AG04450 (cell line): Measurements from ENCODE around the gene GOLGA1. TPM values are rescaled to one million over a fixed set of nuclear protein-coding genes. Genes with fewer than 3 reads are reported as not detected.

ENCODE experiments used
- CTCF ChIA-PET: fragments of 300-600, 350-600 bp; formaldehyde crosslinking; extraction: SDS; loops from one replicate; lab custom pipeline; 2022; ENCODE audit warnings: antibody characterized with exemption, inconsistent platforms; lab: Charles Lee
- POLR2A ChIA-PET: fragments of 350-600 bp; formaldehyde crosslinking; extraction: SDS; loops from one replicate; lab custom pipeline; 2021; ENCODE audit warnings: antibody characterized with exemption, inconsistent platforms; lab: Yijun Ruan, JAX
- DNase-seq: peaks from one replicate; pipeline ENCODE4 v3.0.0-alpha.2; 2011; ENCODE audit warnings: low read depth, low spot score
- H3K27ac ChIP-seq: one replicate; pipeline ENCODE4 v1.5.1; 2012; ENCODE audit warnings: low read depth, low read length, control low read depth
- H3K27me3 ChIP-seq: one replicate; pipeline ENCODE4 v1.6.0; 2012; ENCODE audit warnings: low read length; ENCODE audit not compliant: control insufficient read depth, insufficient read depth
- H3K4me3 ChIP-seq: 2 replicates; pipeline ENCODE4 v1.5.1; 2011; ENCODE audit warnings: mild to moderate bottlenecking, low read depth, low read length, control low read depth
- H3K9me3 ChIP-seq: 2 replicates; pipeline ENCODE4 v1.5.1; 2012; ENCODE audit warnings: low read length; ENCODE audit not compliant: control insufficient read depth, insufficient read depth
- CTCF ChIP-seq: IDR thresholded peaks from 2 replicates; pipeline ENCODE4 v1.5.1; 2011; ENCODE audit warnings: low read depth, low read length, control low read depth, inconsistent platforms
- polyA plus RNA-seq: library from polyadenylated mRNA; depleted of rRNA; stranded (reverse); fragments of >200 nt; gene quantifications from 2 replicates; pipeline ENCODE4 v1.2.3, GENCODE V29; 2011

The GOLGA1 gene
- polyA plus RNA-seq, 1 experiment, result 13.1 TPM

- Histone ChIP-seq H3K9me3 (no peaks in the 10 kb centered on the region), H3K4me3 (no peak overlapping the region), H3K27ac (no peak overlapping the region), H3K27me3 (no peaks in the 10 kb centered on the region)
- TF ChIP-seq CTCF, result no peak
- ChIA-PET CTCF (no interaction called here), POLR2A (no interaction called here)
- DNase-seq, result no peak
These were observed 29.1 kb downstream of the GOLGA1 start for GRCh38 chr9:124911766-124912165.

DNA sequence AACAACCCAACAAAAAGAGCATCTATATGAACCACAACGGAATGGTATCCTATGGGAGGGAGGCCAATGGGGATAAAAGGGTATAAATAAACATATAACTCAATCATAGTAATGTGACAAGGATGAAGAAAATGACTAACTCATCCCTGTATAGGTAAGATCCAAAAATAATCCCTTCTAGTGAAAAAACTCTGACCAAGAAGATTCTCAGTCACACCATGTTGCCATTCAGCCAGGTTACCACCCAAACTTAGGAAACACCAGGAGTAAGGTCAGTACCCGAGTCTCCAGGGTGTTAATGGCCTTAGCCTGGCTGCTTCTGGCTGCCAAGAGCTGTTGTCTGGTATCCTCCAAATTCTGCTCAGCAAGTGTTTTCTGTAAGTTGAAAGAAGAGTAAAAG is 32.8 kb downstream of the GOLGA1 start:
- Histone ChIP-seq H3K9me3 (no peaks in the 10 kb centered on the region), H3K4me3 (no peak overlapping the region), H3K27me3 (no peaks in the 10 kb centered on the region), H3K27ac (no peak overlapping the region)
- ChIA-PET POLR2A (interaction anchor here (0.6 kb wide), 1 partner anchor 9 kb away, joined by 3 read pairs; no protein-coding TSS in a partner anchor), CTCF (no interaction called here)
- TF ChIP-seq CTCF, result no peak
- no peak for DNase-seq

GRCh38 chr9:124906966-124907365 is 33.9 kb downstream of the GOLGA1 start:
- Histone ChIP-seq H3K27ac (no peak overlapping the region), H3K9me3 (no peaks in the 10 kb centered on the region), H3K27me3 (no peaks in the 10 kb centered on the region), H3K4me3 (no peak overlapping the region)
- DNase-seq, result no peak
- no peak for TF ChIP-seq CTCF
- ChIA-PET POLR2A (no interaction called here), CTCF (no interaction called here)

- Histone ChIP-seq H3K27me3 (no peaks in the 10 kb centered on the region), H3K27ac (peak overlapping the region; percentile 21), H3K4me3 (no peak overlapping the region), H3K9me3 (no peaks in the 10 kb centered on the region)
- CTCF ChIA-PET, result no interaction called here
- POLR2A ChIA-PET, result no interaction called here
- no peak for TF ChIP-seq CTCF
- DNase-seq, result no peak
These were observed 41.0 kb downstream of the GOLGA1 start for GRCh38 chr9:124899845-124900244.

DNA sequence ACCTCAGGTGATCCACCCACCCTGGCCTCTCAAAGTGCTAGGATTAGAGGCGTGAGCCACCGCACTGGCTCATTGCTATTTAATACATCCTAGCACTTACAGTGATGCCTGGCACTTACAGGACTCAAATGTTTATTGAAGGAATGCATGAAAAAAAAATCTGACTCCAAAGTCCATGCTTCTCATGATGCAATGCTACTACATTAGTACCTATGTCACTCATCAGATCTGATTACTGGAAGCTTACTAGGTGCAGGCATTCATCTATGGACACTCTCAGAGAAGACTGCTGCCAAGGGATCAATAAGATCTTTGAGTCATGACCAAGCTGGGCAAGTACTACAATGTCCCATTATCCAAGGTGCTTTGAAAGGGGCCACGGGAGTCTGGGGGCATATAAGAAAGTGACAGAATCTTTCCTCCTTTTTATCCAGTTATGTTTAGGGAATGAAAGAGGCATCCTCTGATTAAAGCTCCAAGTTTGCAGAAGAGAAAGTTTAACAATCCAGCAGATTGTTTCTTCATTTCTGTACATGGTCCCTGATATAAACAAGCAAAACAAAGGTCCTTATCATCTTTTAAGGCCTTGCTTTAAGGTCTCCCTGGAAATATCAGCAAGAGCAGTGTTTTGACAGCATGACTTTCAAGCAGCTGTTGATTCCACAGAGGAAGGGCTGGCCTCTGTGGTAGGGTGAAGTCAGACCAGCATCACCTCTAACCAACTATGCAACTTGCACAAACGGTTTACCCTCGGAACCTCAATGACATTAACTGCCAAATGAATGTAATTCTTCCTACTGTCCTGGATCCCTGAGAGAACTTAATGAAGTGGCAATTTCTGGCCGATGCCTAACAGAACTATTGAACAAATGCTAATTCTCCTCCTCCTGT is 43.1 kb downstream of the GOLGA1 start:
- no peak for DNase-seq
- no peak overlapping the region for H3K27ac ChIP-seq
- H3K27me3 ChIP-seq, result no peaks in the 10 kb centered on the region
- H3K4me3 ChIP-seq, result no peak overlapping the region
- no peak for TF ChIP-seq CTCF
- POLR2A ChIA-PET, result no interaction called here
- CTCF ChIA-PET, result no interaction called here
- H3K9me3 ChIP-seq, result no peaks in the 10 kb centered on the region
